ENCODE results near the gene RUFY4.

DNA sequence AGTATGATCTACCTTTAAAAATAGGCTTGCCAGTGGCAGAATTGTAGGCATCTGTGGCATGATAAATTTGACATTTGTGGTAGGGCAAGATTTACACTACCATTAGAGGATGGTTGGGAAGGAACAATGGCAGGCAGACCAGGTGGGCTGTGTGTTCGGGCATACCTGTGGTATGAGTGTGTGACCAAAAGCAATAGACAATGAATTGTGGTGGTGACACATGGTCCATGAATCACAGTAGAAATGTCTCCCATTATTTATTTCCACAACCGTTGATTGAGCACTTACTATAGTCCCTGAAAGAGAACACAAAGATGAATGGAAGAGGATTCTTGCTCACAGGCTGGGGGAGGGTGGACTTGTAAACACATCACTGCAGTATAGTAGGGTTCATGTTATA lies 29.9 kb upstream of the RUFY4 start:
- no peak for TF ChIP-seq MAZ (IDR thresholded peaks at IDR 0.05; ENCODE audit: borderline replicate concordance, low read depth, low read length)
- TF ChIP-seq MAZ (CRISPR knock-in tag; IDR thresholded peaks at IDR 0.05; ENCODE audit: low read depth), result no peak
- TF ChIP-seq SMC3 (IDR thresholded peaks at IDR 0.05; ENCODE audit: low read length), result no peak
- no peak for TF ChIP-seq CEBPB (IDR thresholded peaks at IDR 0.05; ENCODE audit: borderline replicate concordance, low read depth, low read length)
- no peak for TF ChIP-seq CENPT (CRISPR knock-in tag; IDR thresholded peaks at IDR 0.05; ENCODE audit: low read depth)
- no peak for TF ChIP-seq POLR2A (IDR thresholded peaks at IDR 0.05; ENCODE audit: insufficient read depth in 1 of 2, low read depth in 2 of 2, low read length in 2 of 2)
- no peak for TF ChIP-seq SMAD1 (CRISPR knock-in tag; IDR thresholded peaks at IDR 0.05; ENCODE audit: borderline replicate concordance, low read depth)
- no peak for TF ChIP-seq SRF (IDR thresholded peaks at IDR 0.05; ENCODE audit: low read depth, low read length)
- TF ChIP-seq, protein P1, sequence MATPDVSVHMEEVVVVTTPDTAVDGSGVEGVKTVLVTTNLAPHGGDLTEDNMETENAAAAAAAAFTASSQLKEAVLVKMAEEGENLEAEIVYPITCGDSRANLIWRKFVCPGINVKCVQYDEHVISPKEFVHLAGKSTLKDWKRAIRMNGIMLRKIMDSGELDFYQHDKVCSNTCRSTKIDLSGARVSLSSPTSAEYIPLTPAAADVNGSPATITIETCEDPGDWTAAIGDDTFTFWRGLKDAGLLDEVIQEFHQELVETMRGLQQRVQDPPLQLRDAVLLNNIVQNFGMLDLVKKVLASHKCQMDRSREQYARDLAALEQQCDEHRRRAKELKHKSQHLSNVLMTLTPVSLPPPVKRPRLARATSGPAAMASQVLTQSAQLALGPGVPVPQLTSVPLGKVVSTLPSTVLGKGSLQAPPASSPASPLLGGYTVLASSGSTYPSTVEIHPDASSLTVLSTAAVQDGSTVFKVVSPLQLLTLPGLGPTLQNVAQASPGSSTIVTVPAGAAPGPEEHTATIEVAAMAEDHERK (CRISPR knock-in tag; IDR thresholded peaks at IDR 0.05; ENCODE audit: low read depth), result no peak
- TF ChIP-seq, protein P2, sequence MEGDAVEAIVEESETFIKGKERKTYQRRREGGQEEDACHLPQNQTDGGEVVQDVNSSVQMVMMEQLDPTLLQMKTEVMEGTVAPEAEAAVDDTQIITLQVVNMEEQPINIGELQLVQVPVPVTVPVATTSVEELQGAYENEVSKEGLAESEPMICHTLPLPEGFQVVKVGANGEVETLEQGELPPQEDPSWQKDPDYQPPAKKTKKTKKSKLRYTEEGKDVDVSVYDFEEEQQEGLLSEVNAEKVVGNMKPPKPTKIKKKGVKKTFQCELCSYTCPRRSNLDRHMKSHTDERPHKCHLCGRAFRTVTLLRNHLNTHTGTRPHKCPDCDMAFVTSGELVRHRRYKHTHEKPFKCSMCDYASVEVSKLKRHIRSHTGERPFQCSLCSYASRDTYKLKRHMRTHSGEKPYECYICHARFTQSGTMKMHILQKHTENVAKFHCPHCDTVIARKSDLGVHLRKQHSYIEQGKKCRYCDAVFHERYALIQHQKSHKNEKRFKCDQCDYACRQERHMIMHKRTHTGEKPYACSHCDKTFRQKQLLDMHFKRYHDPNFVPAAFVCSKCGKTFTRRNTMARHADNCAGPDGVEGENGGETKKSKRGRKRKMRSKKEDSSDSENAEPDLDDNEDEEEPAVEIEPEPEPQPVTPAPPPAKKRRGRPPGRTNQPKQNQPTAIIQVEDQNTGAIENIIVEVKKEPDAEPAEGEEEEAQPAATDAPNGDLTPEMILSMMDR (CRISPR knock-in tag; IDR thresholded peaks at IDR 0.05), result no peak
